ENCODE results near the gene POPDC3. TPM values are rescaled to one million over a fixed set of nuclear protein-coding genes. Genes with fewer than 3 reads are reported as not detected.

POPDC3 gene
- total RNA-seq, 2 experiments from 2014 or later, result not detected

Other genes with a start within 250 kb of the POPDC3 start
- not detected for gene LIN28B, start 222.9 kb downstream of the POPDC3 start, total RNA-seq
- gene PREP, start 223.1 kb upstream of the POPDC3 start, total RNA-seq, result 10 to 100 TPM; 42.7 to 45.7 TPM